Neutrophil (primary cell): ENCODE measurements around the gene SCG3.

Experiments used
- H3K27ac ChIP-seq: fragments of 200-600 bp; sonication (generic); 2 replicates; pipeline ENCODE4 v1.5.1; 2016; ENCODE audit warnings: mild to moderate bottlenecking, moderate library complexity
- H3K27me3 ChIP-seq: fragments of 200-600 bp; sonication (generic); 2 replicates; pipeline ENCODE4 v1.6.0; 2016; ENCODE audit warnings: mild to moderate bottlenecking
- H3K36me3 ChIP-seq: fragments of 200-600 bp; sonication (generic); 2 replicates; pipeline ENCODE4 v1.5.1; 2017
- H3K4me1 ChIP-seq, 2 experiments: fragments of 200-600 bp in 1 of 2; sonication (generic) in 1 of 2; 1 replicate in 1 of 2; 2 replicates in 1 of 2; pipeline versions ENCODE4 v1.5.1 to v1.6.1; 2013 to 2016; ENCODE audit warnings: low read depth in 1 of 2, low read length in 1 of 2, mild to moderate bottlenecking in 1 of 2, moderate library complexity in 1 of 2; ENCODE audit not compliant: control insufficient read depth in 1 of 2, insufficient read depth in 1 of 2
- H3K4me3 ChIP-seq, 2 experiments: fragments of 200-600 bp in 1 of 2; sonication (generic) in 1 of 2; 1 replicate in 1 of 2; 2 replicates in 1 of 2; pipeline ENCODE4 v1.5.1; 2013 to 2016; ENCODE audit warnings: low read depth in 1 of 2, low read length in 1 of 2, mild to moderate bottlenecking in 1 of 2, moderate library complexity in 1 of 2
- H3K9me3 ChIP-seq: fragments of 200-600 bp; sonication (generic); 2 replicates; pipeline ENCODE4 v1.5.1; 2016
- CTCF ChIP-seq: fragments of 200-600 bp; sonication (generic); IDR thresholded peaks from 2 replicates; pipeline ENCODE4 v1.5.1; 2016; ENCODE audit warnings: antibody characterized with exemption

SCG3 gene

GRCh38 chr15:51668446-51668845 is 12.9 kb upstream of the SCG3 start:
- no peaks in the 10 kb centered on the region for H3K36me3 ChIP-seq
- H3K4me3 ChIP-seq, result no peak overlapping the region
- peaks cover 6 to 15% of the 10 kb centered on the region in 2 experiments for H3K4me1 ChIP-seq
- H3K9me3 ChIP-seq, result no peaks in the 10 kb centered on the region
- TF ChIP-seq CTCF, result no peak
- H3K27ac ChIP-seq, result no peak overlapping the region
- peaks cover 3% of the 10 kb centered on the region for H3K27me3 ChIP-seq

GRCh38 chr15:51669381-51669780 is 11.9 kb upstream of the SCG3 start:
- no peak for TF ChIP-seq CTCF
- Histone ChIP-seq H3K27me3 (no peaks in the 10 kb centered on the region), H3K4me3 (no peak overlapping the region), H3K27ac (no peak overlapping the region), H3K4me1 (peaks cover 6 to 15% of the 10 kb centered on the region in 2 experiments), H3K36me3 (no peaks in the 10 kb centered on the region), H3K9me3 (no peaks in the 10 kb centered on the region)

GRCh38 chr15:51672155-51672687 is 9.1 kb upstream of the SCG3 start:
- Histone ChIP-seq H3K4me3 (no peak overlapping the region), H3K9me3 (no peaks in the 10 kb centered on the region), H3K36me3 (no peaks in the 10 kb centered on the region), H3K4me1 (peaks cover 6 to 15% of the 10 kb centered on the region in 2 experiments), H3K27ac (no peak overlapping the region), H3K27me3 (peaks cover 13% of the 10 kb centered on the region)
- no peak for TF ChIP-seq CTCF

- no peak for TF ChIP-seq CTCF
- no peak overlapping the region for H3K27ac ChIP-seq
- H3K27me3 ChIP-seq, result peaks cover 18% of the 10 kb centered on the region
- no peaks in the 10 kb centered on the region for H3K36me3 ChIP-seq
- peaks cover 6 to 15% of the 10 kb centered on the region in 2 experiments for H3K4me1 ChIP-seq
- H3K4me3 ChIP-seq, result no peak overlapping the region
- H3K9me3 ChIP-seq, result no peaks in the 10 kb centered on the region
These were observed 8.1 kb upstream of the SCG3 start for GRCh38 chr15:51672913-51673857.

GRCh38 chr15:51675234-51675633 is 6.1 kb upstream of the SCG3 start:
- peaks cover 6 to 15% of the 10 kb centered on the region in 2 experiments for H3K4me1 ChIP-seq
- no peaks in the 10 kb centered on the region for H3K9me3 ChIP-seq
- no peak overlapping the region for H3K27ac ChIP-seq
- no peaks in the 10 kb centered on the region for H3K36me3 ChIP-seq
- no peak for TF ChIP-seq CTCF
- H3K27me3 ChIP-seq, result peaks cover 39% of the 10 kb centered on the region
- no peak overlapping the region for H3K4me3 ChIP-seq
